GM18505 (cell line): ENCODE measurements around the gene SACM1L.

Experiments
- ATAC-seq: cut with Tn5 transposase; IDR thresholded peaks from one replicate; pipeline ENCODE4 v1.9.1; 2021; ENCODE audit not compliant: unreplicated experiment
- POLR2A ChIP-seq: IDR thresholded peaks from 4 replicates; pipeline ENCODE4 v1.6.1; 2011; ENCODE audit warnings: borderline replicate concordance; ENCODE audit not compliant: insufficient read depth, insufficient read length; ENCODE audit errors: extremely low read depth

Gene SACM1L

DNA sequence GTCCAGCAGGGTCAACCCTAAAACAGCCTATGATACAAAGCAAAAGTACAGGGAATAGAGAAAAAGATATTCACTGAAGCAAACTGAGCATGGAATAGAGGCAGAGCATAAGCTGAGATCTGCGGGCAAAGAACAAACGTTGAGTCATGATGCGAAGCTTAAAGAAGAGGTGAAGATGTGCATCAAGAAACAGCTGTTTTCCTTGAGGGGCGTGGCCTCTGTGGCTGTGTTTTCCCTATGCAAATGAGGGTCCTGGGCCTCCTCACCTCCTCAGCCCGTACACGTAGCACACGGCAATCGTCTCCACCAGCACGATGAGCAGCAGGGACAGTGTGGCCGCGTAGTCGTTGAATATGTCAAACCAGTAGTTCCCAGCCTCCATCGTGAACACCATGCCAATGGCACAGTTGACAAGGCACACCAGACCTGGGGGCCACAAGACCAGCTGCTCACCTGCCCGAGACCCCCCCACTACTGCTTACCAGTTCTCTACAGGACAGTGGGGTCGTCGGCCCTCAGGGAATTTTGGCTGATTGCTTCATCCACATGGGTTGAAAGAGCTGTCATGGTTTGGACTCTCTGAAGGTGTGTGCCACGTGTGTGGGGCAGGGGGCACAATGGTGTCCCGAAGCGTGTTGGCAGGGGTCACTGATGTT is 73.6 kb downstream of the SACM1L start:
- no peak for TF ChIP-seq POLR2A
- no peak for ATAC-seq

DNA sequence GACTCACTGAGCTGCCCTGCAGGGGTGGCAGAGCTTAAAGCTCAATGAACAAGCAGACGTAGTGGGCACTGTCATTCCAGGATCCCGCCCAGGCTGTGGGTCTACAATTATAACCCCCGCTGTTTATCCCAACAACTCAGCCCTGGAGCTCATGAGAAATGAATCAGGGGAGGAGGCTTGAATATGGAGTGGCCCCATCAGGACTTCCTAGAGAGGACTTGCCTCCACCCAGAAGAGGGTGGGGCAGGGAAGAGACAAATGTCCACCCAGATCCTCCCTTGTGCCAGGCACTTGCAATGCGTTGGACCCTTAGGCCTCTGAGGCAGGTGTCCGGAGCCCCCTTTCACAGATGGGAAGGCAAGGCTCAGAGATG is 74.1 kb downstream of the SACM1L start:
- no peak for TF ChIP-seq POLR2A
- ATAC-seq = no peak

- TF ChIP-seq POLR2A = no peak
- no peak for ATAC-seq
These were observed 76.2 kb downstream of the SACM1L start for GRCh38 chr3:45765266-45765851.

GRCh38 chr3:45765958-45766357 is 76.8 kb downstream of the SACM1L start:
- TF ChIP-seq POLR2A = no peak
- no peak for ATAC-seq

- no peak for TF ChIP-seq POLR2A
- no peak for ATAC-seq
These were observed 82.1 kb downstream of the SACM1L start for GRCh38 chr3:45771166-45771775.

- TF ChIP-seq POLR2A = no peak
- ATAC-seq = no peak
These were observed 82.6 kb downstream of the SACM1L start for GRCh38 chr3:45771831-45772230.

GRCh38 chr3:45772341-45773035 is 83.3 kb downstream of the SACM1L start:
- ATAC-seq = no peak

GRCh38 chr3:45773072-45773471 is 83.9 kb downstream of the SACM1L start:
- TF ChIP-seq POLR2A = no peak
- no peak for ATAC-seq

More at GRCh38 chr3:45772341-45773035, 83.3 kb downstream of the SACM1L start:
- no peak for TF ChIP-seq POLR2A

DNA sequence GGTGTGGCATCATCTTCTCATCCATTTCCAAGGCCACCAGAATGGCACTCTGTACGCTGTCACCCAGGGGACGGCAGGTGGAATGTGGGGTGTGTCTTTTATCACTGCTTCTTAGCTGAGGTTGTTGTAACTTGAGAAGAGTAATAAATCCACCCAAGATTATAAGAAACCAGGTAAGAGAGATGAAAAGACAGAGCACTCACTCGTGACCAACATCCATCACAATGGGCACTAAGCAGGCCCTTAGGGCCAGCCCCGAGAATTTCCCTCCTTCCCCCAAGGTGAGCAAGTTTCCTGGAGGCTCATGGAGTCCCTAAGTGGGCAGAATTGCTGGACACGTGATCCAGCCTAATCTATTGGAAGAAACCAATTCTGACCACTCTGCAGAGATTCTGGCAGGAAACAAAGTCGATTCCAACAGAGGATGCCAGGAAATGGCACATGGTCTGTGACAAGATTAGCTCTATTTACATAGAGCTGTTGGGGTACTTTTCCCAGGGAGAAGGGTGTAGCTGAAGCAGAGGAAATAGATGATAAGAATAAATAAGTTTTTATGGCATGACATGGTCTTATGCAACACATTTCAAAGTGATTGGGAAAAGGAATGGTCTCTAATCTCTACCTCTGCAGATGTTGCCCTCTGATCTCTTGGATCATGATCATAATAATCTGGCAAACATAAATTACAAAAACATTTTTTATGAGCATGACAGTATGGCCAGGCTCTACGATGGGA is 84.7 kb downstream of the SACM1L start:
- no peak for TF ChIP-seq POLR2A
- no peak for ATAC-seq

DNA sequence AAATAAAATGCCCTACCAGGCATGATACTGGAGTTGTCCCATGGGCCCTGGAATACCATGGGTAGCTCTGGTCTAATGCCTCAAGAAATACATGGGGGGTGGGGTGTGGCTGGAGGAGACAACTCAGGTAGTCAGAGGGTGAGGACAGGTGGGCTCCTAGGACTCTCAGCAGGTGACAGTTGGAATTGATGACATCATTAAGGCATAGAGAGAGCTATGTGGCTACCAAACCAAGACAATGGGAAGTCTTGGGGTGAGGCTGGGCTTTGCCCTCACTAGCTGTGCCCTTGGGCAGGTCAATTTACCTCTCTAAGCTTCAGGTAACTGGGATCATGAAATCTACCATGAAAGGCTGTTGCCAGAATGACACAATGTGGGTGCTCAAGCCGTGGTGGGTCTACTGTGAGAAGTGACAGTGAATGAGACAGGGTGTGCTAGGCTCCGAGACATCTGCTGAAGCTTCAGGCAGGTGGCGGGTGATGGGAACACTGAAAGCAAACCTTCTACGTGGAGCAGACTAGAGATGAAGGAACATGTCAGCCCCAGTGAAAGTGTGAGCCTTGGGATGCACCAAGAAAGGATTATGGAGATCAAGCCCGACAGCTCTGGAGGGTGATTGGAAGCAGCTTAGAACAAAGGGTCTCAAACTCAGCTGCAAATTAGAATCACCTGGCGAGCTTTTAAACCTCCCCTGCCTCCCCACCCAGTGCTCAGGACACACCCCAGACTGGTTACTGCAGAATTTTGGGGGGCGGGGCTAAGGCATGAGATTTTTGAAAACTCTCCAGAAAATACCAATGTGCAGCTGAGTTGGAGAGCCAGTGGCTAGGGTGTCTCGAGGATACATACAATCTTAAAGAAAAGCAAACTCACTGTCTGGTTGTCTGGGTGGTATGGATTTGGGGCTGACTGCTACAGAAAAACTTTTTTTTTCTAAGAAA is 85.7 kb downstream of the SACM1L start:
- no peak for TF ChIP-seq POLR2A
- ATAC-seq = no peak

GRCh38 chr3:45775571-45776300 is 86.5 kb downstream of the SACM1L start:
- no peak for ATAC-seq
- no peak for TF ChIP-seq POLR2A

DNA sequence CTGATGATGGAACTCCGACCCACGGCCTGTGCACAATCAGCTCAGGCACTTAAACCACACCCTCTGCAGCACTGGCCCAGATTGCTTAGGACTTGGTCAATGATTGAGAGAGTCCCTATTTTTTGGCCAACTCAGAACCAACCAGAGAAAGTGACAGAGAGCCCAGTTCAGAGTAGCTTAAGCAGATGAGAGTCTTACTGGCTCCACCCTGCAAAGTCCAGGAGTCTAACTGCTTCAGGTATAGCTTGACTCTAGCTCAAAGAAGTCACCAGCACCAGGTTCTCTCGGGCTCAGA is 87.1 kb downstream of the SACM1L start:
- no peak for TF ChIP-seq POLR2A
- no peak for ATAC-seq
